Measurements from ENCODE around the gene CCDC89. TPM values are rescaled to one million over a fixed set of nuclear protein-coding genes. Genes with fewer than 3 reads are reported as not detected.

Gene CCDC89
- 2.7 and 7.1 TPM in 2 replicates for total RNA-seq

GRCh38 chr11:85685820-85686459, at the start of gene CCDC89:
TSS of gene CCDC89 (minus strand) at chr11:85686195. CDS start at chr11:85686130, 65 bp downstream.

GRCh38 chr11:85664615-85665481, 21.1 kb downstream of the CCDC89 start, which contains the start of gene CREBZF:
TSS of gene CREBZF (minus strand) at chr11:85665129. CDS start at chr11:85664875, 254 bp downstream.

GRCh38 chr11:85647604-85648299, 38.2 kb downstream of the CCDC89 start, which contains the start of gene TMEM126A:
TSS of gene TMEM126A (plus strand) at chr11:85647967. CDS start at chr11:85650256, 2,289 bp downstream.

Other genes starting within 250 kb of the CCDC89 start
- 0.93 and 0.94 TPM in 2 replicates for gene DLG2, start 58.9 kb downstream of the CCDC89 start, total RNA-seq
- 38.9 and 41.2 TPM in 2 replicates for gene TMEM126B, start 57.6 kb downstream of the CCDC89 start, total RNA-seq
- 12.7 and 18.5 TPM in 2 replicates for gene TMEM126A, start 38.2 kb downstream of the CCDC89 start, total RNA-seq
- gene CREBZF, start 21.1 kb downstream of the CCDC89 start, total RNA-seq: 18.2 and 20.2 TPM in 2 replicates
- gene SYTL2, start 124.9 kb upstream of the CCDC89 start, total RNA-seq: 5.2 and 8.2 TPM in 2 replicates
- gene CCDC83, start 169.2 kb upstream of the CCDC89 start, total RNA-seq: 0.34 TPM in 1 of 2 replicates, not detected in the other